GM18505 (cell line): Measurements from ENCODE around the gene SPOCK3.
A peak's percentile ranks its signal among the peaks of the same experiment; 100 is the strongest.

Experiments used
- ATAC-seq: cut with Tn5 transposase; IDR thresholded peaks from one replicate; pipeline ENCODE4 v1.9.1; 2021; ENCODE audit not compliant: unreplicated experiment
- POLR2A ChIP-seq: IDR thresholded peaks from 4 replicates; pipeline ENCODE4 v1.6.1; 2011; ENCODE audit warnings: borderline replicate concordance; ENCODE audit not compliant: insufficient read depth, insufficient read length; ENCODE audit errors: extremely low read depth

Gene SPOCK3

DNA sequence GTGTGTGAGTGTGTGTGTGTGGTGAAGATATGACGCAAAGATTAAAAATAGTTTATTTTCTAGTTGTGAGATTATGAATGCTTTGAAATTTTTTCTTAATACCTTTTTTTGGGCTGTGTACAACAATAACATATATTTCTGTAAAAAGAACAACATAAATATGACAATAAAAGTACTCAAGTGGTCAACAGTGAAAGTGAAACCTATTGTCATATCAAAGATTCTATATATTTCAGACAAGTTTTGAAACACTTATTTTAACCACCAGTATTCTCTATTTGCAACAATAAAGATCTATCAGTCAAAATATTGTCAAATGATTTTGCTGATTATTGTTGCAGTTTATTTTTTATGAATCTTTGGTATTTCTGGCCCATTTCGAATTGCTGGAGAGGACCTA is 98.0 kb downstream of the SPOCK3 start:
- no peak for TF ChIP-seq POLR2A
- no peak for ATAC-seq

DNA sequence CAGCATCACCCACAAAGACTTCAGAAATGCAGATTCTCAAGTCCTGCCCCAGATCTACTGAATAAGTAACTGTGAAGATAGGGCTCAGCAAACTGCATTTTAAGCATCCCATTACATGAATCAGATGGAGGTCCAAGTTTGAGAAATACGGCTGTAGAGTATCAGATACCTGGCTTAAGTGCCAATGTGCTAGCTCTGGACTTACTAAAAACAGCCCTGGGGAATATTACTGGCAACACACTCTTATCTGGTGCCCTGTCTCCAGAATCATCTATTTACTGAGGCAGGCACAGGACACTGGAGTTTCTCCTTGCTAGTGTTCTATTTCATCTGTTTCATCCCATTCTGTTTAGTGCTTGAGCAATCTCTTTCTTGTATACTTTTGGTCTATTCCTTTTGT is 105.1 kb downstream of the SPOCK3 start:
- no peak for TF ChIP-seq POLR2A
- ATAC-seq, result no peak

DNA sequence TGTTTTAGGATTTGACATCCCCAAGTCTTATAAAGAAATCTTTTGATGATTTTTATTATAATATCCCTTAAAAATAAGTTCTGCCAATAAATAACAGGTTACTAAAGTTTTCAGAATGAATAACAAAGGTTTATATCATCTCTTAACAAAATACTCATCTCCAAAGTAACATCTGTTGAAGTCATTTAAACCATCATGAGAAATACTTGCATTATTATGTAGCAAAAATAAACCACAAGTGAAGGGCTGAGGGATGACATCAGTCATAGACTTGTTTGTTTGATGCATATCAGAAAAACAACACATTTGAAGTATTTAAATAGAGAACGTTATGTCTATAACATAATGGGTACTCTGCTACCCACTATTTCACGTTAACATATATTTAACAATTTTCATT is 114.9 kb downstream of the SPOCK3 start:
- no peak for ATAC-seq
- TF ChIP-seq POLR2A, result no peak

DNA sequence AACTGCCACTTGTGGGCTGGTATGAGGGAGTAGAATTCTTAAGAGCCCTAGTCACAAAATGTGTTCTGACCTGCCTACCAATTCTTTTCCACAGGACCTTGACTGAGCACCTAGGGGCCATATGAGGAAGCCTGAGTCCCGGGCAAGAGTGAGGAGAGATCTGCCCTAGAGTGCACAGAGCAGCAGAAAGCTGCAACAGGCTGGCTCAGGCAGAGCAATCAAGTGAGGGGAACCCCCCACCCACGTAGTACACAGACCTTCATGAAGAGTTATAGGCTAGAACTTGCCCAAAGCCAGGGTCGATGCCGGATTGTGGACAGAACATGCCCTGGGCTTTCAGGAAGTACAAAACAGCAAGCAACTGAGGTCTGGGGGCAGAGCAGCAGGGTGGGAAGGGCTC is 117.0 kb downstream of the SPOCK3 start:
- no peak for ATAC-seq
- no peak for TF ChIP-seq POLR2A

DNA sequence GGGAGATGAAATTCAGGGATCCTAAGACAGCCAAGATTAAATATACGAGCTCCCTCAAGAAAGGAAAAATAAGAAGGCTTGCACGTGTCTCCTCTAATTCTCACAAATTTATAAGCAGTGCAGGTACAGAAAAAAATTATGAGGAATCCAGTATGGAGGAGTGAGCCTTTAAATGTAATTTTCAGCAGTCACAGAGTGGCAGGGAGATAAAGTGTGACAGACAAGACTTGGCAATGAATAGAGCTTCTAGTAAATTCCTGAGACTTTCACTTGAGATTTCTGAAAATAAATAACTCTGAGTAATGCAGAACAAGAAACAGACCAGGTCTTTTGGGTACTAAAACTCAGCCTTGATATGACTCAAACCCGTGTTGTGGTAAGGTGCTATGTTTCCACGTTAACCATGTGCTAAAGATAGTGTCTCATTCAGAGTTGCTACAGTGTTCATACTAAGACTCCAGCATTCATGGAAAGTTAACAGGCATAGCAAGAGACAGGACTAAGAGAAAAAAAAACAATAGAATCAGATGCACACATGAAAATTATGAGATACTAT is 119.8 kb downstream of the SPOCK3 start:
- no peak for TF ChIP-seq POLR2A
- peak; percentile 59 for ATAC-seq

DNA sequence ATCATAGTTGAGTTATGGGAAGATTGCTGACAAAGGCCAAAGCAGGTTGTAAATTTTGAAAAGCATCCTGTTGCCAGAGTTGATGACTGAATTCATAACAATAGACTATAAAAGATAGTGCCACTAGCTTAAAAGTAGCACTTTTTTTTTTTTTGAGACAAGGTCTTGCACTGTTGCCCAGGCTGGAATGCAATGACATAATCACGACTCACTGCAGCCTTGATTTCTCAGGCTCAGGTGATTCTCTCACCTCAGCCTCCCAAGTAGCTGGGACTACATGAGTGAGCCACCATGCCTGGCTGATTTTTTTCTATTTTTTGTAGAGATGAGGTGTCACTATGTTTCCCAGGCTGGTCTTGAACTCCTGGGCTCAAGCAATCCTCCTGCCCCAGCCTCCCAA is 122.7 kb downstream of the SPOCK3 start:
- no peak for ATAC-seq
- TF ChIP-seq POLR2A, result no peak

DNA sequence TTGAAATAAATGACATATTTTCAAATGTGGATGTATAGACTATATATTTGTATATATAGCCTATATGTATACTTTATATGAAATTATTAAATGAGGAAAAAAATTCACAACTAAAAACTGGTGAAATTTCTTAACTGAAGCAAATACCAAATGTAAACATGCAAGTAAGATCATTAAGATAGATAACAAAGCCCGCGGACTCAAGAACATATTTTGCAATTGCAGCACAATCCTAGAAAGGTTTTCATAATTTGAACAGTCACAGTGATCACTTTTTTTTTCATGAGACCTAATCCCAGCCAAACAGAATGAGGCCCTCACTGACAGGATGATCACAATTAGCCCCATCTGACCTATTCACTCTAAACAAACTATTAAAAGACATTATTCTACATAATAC is 123.2 kb downstream of the SPOCK3 start:
- no peak for TF ChIP-seq POLR2A
- ATAC-seq, result no peak

DNA sequence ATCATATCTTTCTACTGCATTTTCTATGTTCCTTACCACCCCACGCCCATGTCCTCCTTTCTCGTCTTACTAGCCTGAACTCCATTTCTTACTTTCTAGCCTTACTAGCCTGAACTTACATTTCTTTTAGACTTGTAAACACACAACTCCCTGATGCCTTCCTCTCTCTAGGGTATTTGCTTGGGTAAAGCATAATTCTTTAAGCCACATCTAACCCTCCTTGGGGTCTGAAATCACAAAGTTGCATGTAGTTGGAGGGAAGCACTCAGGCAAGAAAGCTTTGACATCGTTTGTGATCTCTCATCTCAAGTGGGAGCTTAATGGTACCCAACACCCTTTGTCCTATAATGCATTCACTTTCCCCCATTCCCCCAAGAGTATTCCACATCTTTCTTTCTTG is 124.4 kb downstream of the SPOCK3 start:
- ATAC-seq, result no peak
- TF ChIP-seq POLR2A, result no peak

DNA sequence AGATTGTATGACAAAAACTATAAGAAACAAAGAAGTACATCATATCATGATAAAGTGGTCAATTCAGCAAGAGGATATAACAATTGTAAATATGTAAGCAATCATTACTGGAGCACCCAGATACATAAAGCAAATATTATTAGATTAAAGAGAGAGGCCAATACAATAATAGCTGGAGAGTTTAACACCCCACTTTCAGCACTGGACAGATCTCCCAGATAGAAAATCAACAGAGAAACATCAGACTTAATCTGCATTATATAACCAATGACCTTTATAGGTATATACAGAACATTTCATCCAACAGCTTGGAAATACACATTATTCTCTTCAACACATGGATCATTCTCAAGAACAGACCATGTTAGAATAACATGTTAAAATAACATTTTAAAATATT is 128.4 kb downstream of the SPOCK3 start:
- TF ChIP-seq POLR2A, result no peak
- ATAC-seq, result no peak

DNA sequence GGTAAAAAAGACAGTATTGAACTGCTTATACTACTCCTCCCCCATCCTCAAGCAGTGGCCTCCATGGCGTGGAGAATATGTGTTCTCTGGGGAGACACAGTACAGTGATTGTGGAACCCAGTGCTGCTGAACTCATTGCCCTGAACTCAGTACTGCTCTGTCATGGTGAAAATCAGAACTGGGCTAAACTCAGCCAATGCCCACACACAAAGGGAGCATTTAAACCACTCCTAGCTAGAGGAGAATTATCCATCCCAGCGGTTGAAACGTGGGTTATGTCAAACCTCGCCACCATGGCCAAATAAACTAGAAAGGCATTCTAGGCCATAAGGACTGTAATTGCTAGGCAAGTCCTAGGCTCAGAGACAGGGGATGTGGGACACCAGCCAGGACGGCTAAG is 131.8 kb downstream of the SPOCK3 start:
- ATAC-seq, result no peak
- TF ChIP-seq POLR2A, result no peak

DNA sequence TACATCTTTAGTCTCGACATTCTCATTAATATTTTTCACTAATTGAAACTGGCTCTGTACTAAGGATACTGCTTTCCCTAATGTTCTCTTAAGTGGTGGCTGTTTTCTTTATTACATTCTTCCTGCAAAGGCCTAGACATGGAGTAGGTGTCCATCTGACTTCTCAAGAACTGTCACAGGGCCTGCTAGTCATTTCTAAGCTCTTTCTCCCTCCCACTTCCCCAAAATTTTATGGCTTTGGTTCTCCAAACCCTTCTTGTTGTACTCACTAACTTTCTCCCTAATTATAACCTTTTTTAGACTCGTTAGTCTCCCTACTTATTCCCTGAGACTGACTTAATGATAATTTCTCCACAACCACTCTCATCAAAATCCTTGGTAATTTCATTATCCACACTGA is 133.3 kb downstream of the SPOCK3 start:
- TF ChIP-seq POLR2A, result no peak
- no peak for ATAC-seq

DNA sequence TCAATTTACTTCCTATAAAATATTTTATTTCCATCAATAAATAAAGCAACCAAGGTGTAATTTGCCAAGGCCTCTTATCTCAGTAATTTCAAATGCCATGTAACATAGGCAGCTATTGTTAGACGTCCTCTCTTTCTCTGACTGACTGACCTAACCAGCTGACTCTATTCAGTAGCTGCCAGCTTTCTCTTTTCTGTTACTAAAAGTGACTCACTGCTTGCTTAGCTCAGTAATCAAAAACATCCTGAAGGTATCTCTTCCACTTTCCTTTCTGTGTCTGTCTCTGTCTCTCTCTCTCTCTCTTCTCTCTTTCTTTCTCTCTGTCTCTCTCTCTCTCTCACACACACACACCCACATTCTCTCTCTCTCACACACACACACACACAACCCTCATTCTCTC is 134.2 kb downstream of the SPOCK3 start:
- peak; percentile 72 for ATAC-seq
- TF ChIP-seq POLR2A, result no peak

DNA sequence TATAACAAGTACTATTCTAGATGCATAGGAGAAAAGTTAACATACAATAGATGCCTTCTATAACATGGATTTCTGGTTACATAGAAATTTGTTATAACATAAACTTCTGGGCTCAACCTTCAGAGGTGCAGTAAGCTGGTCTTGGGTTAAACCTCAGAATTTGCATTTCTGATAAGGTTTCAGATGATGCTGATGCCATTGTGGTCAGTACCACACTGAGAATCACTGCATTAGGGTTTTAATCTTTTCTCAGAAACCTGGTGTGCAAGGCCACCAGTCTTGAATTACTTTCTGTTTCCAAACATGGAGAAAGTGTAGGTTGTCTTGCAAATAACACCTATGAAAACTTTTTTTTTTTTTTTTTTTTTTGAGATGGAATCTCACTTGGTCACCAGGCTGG is 146.2 kb downstream of the SPOCK3 start:
- peak; percentile 87 for ATAC-seq

DNA sequence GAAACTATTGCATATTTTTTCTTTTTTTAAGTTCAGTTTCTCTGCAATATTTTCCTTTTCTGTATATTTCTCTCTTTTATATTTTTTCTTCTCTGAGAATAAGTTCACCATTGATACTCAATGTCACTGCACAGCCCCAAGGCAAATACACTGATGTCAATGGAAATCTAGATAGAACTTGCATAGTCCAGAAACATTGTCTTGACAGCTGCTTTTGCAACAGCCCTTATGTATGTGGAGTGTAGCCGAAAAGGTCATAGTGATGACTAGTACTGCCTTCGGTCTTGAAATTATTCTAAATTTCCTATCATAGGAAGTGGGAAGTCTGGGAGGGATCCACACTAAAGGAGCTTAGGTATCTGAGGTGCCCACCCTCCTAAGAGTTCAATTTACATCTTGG is 150.0 kb downstream of the SPOCK3 start:
- no peak for ATAC-seq
- no peak for TF ChIP-seq POLR2A

More for the DNA sequence above, 146.2 kb downstream of the SPOCK3 start:
- TF ChIP-seq POLR2A, result no peak

DNA sequence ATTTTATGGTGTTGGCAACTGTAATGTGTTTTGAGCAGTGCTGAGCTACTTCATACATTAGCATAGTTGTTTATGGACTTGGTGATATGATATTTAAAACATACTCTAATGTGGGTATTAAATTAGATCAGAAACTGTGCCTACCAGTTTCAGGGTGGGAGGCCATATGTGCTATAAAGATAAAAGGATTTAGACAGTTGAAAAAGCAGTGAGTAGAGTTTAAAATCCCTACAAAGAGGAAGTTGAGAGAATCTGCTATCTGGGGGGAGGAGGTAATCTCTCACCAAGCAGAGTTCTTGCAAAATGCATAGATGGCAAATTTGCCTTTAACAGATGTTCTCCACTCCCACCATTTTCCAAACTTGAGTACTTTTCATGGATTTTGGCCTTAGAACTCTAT is 154.5 kb downstream of the SPOCK3 start:
- no peak for TF ChIP-seq POLR2A
- no peak for ATAC-seq
